Measurements from ENCODE around the gene CRYBA4.

CRYBA4 gene

DNA sequence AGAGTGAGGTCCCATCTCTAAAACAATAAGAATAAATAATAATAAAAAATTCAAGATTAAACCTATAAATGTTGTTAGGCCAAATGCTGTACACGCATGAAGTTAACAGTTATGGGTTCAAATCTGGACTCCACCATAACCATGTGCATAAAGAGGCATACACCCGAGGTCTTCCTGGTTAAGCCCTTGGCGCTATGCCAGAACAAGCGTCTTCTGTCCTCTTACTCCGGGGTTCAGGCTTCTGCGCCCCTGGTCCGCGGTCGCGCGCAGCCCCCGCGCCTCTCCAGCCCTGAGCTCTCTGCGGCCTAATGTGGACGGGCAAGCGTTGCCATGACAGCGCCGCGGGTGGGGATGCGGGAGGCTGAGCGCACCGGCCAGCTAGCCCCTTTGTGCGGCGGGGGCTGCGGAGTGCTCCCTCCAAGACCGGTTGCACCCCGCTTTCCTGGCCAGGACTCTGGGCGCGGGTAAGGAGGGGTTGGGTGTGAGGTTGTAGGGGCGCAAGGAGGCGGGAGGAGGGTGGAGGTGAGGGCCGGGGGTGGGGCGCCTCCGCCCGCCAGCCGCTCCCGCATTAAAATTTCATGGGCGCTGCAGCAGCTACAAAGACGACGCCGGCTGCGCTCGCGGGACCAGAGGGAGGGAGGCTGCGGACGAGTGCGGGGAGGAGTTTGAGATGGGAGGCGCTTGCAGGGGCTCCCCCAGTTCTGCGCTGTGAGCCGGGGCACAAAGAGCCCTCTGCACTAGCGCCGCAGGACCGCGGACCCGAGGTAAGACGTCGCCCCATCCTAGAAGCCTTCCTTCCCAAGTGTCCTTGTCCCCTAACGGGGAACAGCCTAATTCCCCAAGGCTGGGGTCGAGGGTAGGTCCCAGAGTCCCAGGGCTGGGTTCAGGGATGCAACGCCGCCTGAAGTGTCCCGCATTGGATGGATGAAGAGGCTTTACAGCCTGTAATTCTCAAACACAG lies 35.4 kb downstream of the CRYBA4 start, which contains the start of gene MIAT:
TSS of gene MIAT (plus strand) at position 698 of the 961 bp plus-strand sequence.
- peak within 1 kb of the TSS; percentile 76 for H3K4me3 ChIP-seq (ENCODE audit: low read depth, low read length)
- H3K27me3 ChIP-seq = peaks cover 4% of the 10 kb centered on the region
- H3K9me3 ChIP-seq = no peaks in the 10 kb centered on the region
- peak; percentile 50 for DNase-seq
- TF ChIP-seq, protein P1, sequence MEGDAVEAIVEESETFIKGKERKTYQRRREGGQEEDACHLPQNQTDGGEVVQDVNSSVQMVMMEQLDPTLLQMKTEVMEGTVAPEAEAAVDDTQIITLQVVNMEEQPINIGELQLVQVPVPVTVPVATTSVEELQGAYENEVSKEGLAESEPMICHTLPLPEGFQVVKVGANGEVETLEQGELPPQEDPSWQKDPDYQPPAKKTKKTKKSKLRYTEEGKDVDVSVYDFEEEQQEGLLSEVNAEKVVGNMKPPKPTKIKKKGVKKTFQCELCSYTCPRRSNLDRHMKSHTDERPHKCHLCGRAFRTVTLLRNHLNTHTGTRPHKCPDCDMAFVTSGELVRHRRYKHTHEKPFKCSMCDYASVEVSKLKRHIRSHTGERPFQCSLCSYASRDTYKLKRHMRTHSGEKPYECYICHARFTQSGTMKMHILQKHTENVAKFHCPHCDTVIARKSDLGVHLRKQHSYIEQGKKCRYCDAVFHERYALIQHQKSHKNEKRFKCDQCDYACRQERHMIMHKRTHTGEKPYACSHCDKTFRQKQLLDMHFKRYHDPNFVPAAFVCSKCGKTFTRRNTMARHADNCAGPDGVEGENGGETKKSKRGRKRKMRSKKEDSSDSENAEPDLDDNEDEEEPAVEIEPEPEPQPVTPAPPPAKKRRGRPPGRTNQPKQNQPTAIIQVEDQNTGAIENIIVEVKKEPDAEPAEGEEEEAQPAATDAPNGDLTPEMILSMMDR (IDR thresholded peaks at IDR 0.05; ENCODE audit: low read depth, low read length) = no peak
- peaks cover 5% of the 10 kb centered on the region for H3K4me1 ChIP-seq
- no peaks in the 10 kb centered on the region for H3K36me3 ChIP-seq

GRCh38 chr22:26658161-26658560 lies 36.4 kb downstream of the CRYBA4 start:
- TF ChIP-seq, protein P1 (IDR thresholded peaks at IDR 0.05; ENCODE audit: low read depth, low read length) = no peak
- H3K36me3 ChIP-seq = no peaks in the 10 kb centered on the region
- H3K9me3 ChIP-seq = no peaks in the 10 kb centered on the region
- H3K4me1 ChIP-seq = peaks cover 5% of the 10 kb centered on the region
- DNase-seq = no peak
- H3K27me3 ChIP-seq = peaks cover 4% of the 10 kb centered on the region
- H3K4me3 ChIP-seq (ENCODE audit: low read depth, low read length) = peak overlapping the region; percentile 76

DNA sequence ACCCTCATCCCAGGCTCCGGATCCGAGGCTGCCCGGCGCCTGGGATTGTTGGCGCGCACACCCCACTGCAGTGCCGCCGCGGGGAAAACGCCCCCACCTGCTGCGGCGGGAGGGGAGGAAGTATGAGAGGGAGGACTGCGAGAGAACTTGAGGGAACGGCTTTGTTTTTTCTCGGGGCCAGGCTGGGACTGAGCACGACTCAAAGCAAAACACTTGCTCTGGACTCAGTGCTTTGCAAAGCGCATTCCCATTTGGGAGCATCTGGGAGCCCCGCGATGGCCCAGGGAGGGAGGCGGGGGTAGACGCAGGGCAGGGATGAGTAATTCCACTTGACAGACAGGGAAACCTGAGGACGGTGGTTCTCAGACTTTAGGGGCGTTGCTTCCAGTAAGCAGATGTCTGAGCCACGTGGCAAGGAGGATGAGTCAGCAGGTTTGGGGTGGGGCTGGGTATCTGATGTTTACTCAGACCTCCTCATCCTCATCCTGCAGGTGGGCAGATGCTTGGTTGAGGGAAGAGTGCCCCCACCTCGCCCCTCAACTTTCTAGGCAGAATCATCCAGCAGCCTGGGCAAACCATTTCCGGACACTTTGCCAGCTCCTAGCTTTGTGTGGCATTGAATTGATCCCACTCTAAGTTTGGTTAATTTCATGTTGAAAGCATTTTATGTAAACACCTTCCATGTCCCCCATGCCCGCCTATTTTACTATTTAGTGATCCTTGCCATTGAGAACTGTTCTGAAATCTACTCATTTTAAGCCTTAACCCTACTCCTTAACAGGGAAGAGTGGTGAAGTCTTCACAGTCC lies 37.1 kb downstream of the CRYBA4 start:
- peaks cover 4% of the 10 kb centered on the region for H3K27me3 ChIP-seq
- H3K4me1 ChIP-seq = peaks cover 5% of the 10 kb centered on the region
- peak overlapping the region; percentile 76 for H3K4me3 ChIP-seq (ENCODE audit: low read depth, low read length)
- H3K36me3 ChIP-seq = no peaks in the 10 kb centered on the region
- DNase-seq = peak; percentile 88
- H3K9me3 ChIP-seq = no peaks in the 10 kb centered on the region
- TF ChIP-seq, protein P1 (IDR thresholded peaks at IDR 0.05; ENCODE audit: low read depth, low read length) = no peak

DNA sequence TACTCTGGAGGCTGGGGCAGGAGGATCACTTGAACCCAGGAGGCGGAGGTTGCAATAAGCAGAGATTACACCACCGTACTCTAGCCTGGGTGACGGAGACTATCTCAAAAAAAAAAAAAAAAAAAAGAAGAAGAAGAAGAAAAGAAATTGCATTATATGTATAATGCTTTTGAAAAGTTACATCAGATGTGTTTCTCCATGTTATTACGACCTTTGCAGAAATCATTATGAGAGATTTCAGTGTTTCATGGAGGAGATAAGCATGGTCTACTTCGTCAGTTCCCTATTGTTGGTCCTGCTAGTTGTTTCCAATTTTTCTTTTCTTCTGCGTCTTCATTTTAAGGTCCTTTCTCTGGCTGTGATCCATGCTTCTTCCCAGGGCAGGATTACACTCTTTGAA lies 38.6 kb downstream of the CRYBA4 start:
- Histone ChIP-seq H3K9me3 (no peaks in the 10 kb centered on the region), H3K4me3 (ENCODE audit: low read depth, low read length) (no peak overlapping the region), H3K27me3 (peaks cover 4% of the 10 kb centered on the region), H3K36me3 (no peaks in the 10 kb centered on the region), H3K4me1 (peaks cover 5% of the 10 kb centered on the region)
- TF ChIP-seq, protein P1 (IDR thresholded peaks at IDR 0.05; ENCODE audit: low read depth, low read length) = no peak
- no peak for DNase-seq

DNA sequence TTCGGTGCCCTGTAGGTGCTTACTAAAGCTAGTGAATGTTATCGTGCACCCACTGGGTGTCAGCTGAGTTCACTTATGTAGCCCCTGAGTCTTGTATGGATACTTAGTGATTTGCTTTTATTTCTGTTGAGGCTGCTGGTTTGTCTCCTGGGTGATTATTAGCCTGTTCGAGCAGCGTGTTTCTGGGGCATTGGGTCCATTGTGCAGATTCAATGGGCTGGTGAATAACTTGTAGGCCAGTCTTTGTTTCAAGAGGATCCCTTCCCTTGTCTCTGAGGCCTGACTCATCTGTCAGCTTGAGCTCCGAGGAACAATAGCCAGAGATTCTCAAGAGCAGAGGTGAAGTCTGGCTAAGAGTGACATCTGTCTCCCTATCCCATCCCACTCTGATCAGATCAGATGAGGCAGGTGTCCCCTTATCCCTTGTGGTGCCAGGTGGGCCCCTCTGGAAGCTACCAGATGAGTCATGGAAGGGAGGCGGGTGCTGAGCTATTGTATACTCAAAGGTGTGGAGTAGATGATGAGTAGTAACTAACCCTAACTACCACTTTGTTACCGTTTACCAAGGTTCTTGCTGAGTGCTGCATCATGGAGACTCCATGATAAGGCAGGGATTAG lies 39.3 kb downstream of the CRYBA4 start:
- DNase-seq = no peak
- Histone ChIP-seq H3K36me3 (no peaks in the 10 kb centered on the region), H3K4me3 (ENCODE audit: low read depth, low read length) (no peak overlapping the region), H3K9me3 (no peaks in the 10 kb centered on the region), H3K27me3 (peaks cover 4% of the 10 kb centered on the region), H3K4me1 (peaks cover 5% of the 10 kb centered on the region)
- TF ChIP-seq, protein P1 (IDR thresholded peaks at IDR 0.05; ENCODE audit: low read depth, low read length) = no peak
